Gastrocnemius medialis (tissue), 4 donors: ENCODE results near the gene DROSHA.

Experiments
- POLR2A ChIP-seq, 2 donors: fragments of 450-650 bp; IDR thresholded peaks; one replicate each; pipeline ENCODE4 v1.6.1; 2017; ENCODE audit warnings: antibody characterized with exemption in 2 of 2, mild to moderate bottlenecking in 2 of 2, moderate library complexity in 2 of 2
- TF ChIP-seq, protein P1 (sequence below), 5 experiments: fragments of 450-650 bp in 3 of 5; fragments of 200-600 bp in 2 of 5; sonication (generic) in 2 of 5; IDR thresholded peaks in 4 of 5; conservative IDR thresholded peaks in 1 of 5; 1 replicate in 4 of 5; 2 replicates in 1 of 5; pipeline ENCODE4 v1.5.1; 2016 to 2019; ENCODE audit warnings: antibody characterized with exemption in 5 of 5, mild to moderate bottlenecking in 3 of 5, moderate library complexity in 3 of 5

DNA sequence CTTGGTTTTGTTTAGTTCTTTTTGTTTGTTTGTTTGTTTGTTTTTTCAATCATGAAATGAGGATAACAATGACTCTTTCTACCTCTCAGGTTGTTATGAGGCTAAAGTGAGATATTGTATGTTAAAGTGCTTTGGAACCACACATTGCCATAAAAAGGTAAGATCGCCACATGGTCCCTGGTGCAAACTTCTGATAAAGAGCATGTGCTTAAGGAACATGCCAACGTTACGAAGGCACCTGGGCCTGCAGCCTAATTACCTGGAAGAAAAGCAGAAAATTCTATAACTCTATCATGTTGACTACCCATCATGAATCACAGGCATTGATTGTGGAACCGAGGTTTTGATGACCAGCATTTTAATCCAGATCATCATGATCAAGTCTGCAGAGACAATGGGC is 151.8 kb downstream of the DROSHA start:
- TF ChIP-seq POLR2A (IDR thresholded peaks at IDR 0.05): no peak
- TF ChIP-seq, protein P1, sequence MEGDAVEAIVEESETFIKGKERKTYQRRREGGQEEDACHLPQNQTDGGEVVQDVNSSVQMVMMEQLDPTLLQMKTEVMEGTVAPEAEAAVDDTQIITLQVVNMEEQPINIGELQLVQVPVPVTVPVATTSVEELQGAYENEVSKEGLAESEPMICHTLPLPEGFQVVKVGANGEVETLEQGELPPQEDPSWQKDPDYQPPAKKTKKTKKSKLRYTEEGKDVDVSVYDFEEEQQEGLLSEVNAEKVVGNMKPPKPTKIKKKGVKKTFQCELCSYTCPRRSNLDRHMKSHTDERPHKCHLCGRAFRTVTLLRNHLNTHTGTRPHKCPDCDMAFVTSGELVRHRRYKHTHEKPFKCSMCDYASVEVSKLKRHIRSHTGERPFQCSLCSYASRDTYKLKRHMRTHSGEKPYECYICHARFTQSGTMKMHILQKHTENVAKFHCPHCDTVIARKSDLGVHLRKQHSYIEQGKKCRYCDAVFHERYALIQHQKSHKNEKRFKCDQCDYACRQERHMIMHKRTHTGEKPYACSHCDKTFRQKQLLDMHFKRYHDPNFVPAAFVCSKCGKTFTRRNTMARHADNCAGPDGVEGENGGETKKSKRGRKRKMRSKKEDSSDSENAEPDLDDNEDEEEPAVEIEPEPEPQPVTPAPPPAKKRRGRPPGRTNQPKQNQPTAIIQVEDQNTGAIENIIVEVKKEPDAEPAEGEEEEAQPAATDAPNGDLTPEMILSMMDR (IDR thresholded peaks at IDR 0.05 in 4 of 5, conservative IDR thresholded peaks at IDR 0.05 in 1 of 5): no peak
